GM13976 (cell line): Measurements from ENCODE around the gene PC.

ENCODE experiments used
- DNase-seq: peaks from one replicate; pipeline ENCODE4 v3.0.0; 2012; ENCODE audit warnings: low spot score
- CTCF ChIP-seq: IDR thresholded peaks from 2 replicates; pipeline ENCODE4 v1.5.1; 2012; ENCODE audit warnings: borderline replicate concordance, mild to moderate bottlenecking; ENCODE audit not compliant: insufficient read depth; ENCODE audit errors: extremely low read depth, missing control alignments, control extremely low read depth
- in situ Hi-C: fragments of 300-500 bp; cut with MboI; formaldehyde crosslinking; loops from one replicate; pipeline ENCODE4 v1.12.0; 2022; ENCODE audit warnings: low sequenced_read_pairs, mixed read lengths, inconsistent platforms; ENCODE audit not compliant: unreplicated experiment

PC gene

GRCh38 chr11:66978229-66978628 lies 20.0 kb upstream of the PC start:
- no peak for DNase-seq
- in situ Hi-C loops, result no loop called here
- no peak for TF ChIP-seq CTCF

GRCh38 chr11:66976925-66977324 lies 18.7 kb upstream of the PC start:
- in situ Hi-C loops, result no loop called here
- TF ChIP-seq CTCF, result no peak
- no peak for DNase-seq

GRCh38 chr11:66976028-66976467 lies 17.9 kb upstream of the PC start:
- no peak for TF ChIP-seq CTCF
- peak; percentile 63 for DNase-seq
- in situ Hi-C loops, result no loop called here

GRCh38 chr11:66975405-66976027 lies 17.3 kb upstream of the PC start:
- in situ Hi-C loops, result no loop called here
- TF ChIP-seq CTCF, result no peak
- no peak for DNase-seq

- DNase-seq, result no peak
- in situ Hi-C loops, result no loop called here
- no peak for TF ChIP-seq CTCF
Observed at GRCh38 chr11:66974724-66975404, 16.7 kb upstream of the PC start, which contains the start of gene C11orf86. Gene C11orf86, plus strand, starts transcription at chr11:66975304. Its CDS starts 59 bp downstream, at chr11:66975363.

GRCh38 chr11:66973956-66974580 lies 15.9 kb upstream of the PC start:
- in situ Hi-C loops, result no loop called here
- DNase-seq, result no peak
- no peak for TF ChIP-seq CTCF
